ENCODE results near the gene KAT2B. TPM values are rescaled to one million over a fixed set of nuclear protein-coding genes. Genes with fewer than 3 reads are reported as not detected.

Gene KAT2B
- total RNA-seq, 2 experiments from 2014 or later, result 11.7 to 17.0 TPM

- Mint-ChIP-seq H3K36me3 (no peaks in the 10 kb centered on the region), H3K4me1 (peaks cover 28% of the 10 kb centered on the region), H3K4me3 (no peak overlapping the region), H3K9me3 (no peaks in the 10 kb centered on the region), H3K27ac (no peak overlapping the region), H3K27me3 (no peaks in the 10 kb centered on the region)
- DNase-seq, result no peak
These were observed 12.6 kb downstream of the KAT2B start for GRCh38 chr3:20052851-20053250.

GRCh38 chr3:20054549-20054987 is 14.3 kb downstream of the KAT2B start:
- H3K4me3 Mint-ChIP-seq, result no peak overlapping the region
- no peaks in the 10 kb centered on the region for H3K9me3 Mint-ChIP-seq
- peak; percentile 71 for DNase-seq
- peaks cover 3% of the 10 kb centered on the region for H3K36me3 Mint-ChIP-seq
- no peaks in the 10 kb centered on the region for H3K27me3 Mint-ChIP-seq
- peaks cover 20% of the 10 kb centered on the region for H3K4me1 Mint-ChIP-seq
- no peak overlapping the region for H3K27ac Mint-ChIP-seq

- DNase-seq, result no peak
- Mint-ChIP-seq H3K27me3 (no peaks in the 10 kb centered on the region), H3K4me1 (peaks cover 22% of the 10 kb centered on the region), H3K9me3 (no peaks in the 10 kb centered on the region), H3K4me3 (no peak overlapping the region), H3K27ac (no peak overlapping the region), H3K36me3 (peaks cover 8% of the 10 kb centered on the region)
These were observed 15.0 kb downstream of the KAT2B start for GRCh38 chr3:20055020-20055775.

GRCh38 chr3:20055842-20056241 is 15.6 kb downstream of the KAT2B start:
- no peaks in the 10 kb centered on the region for H3K27me3 Mint-ChIP-seq
- H3K4me1 Mint-ChIP-seq, result peaks cover 22% of the 10 kb centered on the region
- DNase-seq, result no peak
- no peak overlapping the region for H3K4me3 Mint-ChIP-seq
- peaks cover 10% of the 10 kb centered on the region for H3K36me3 Mint-ChIP-seq
- no peak overlapping the region for H3K27ac Mint-ChIP-seq
- no peaks in the 10 kb centered on the region for H3K9me3 Mint-ChIP-seq

GRCh38 chr3:20056725-20057611 is 16.7 kb downstream of the KAT2B start:
- Mint-ChIP-seq H3K27ac (no peak overlapping the region), H3K27me3 (no peaks in the 10 kb centered on the region), H3K9me3 (no peaks in the 10 kb centered on the region), H3K36me3 (peaks cover 10% of the 10 kb centered on the region), H3K4me1 (peaks cover 17% of the 10 kb centered on the region), H3K4me3 (no peak overlapping the region)
- DNase-seq, result no peak

GRCh38 chr3:20057612-20058180 is 17.4 kb downstream of the KAT2B start:
- no peak overlapping the region for H3K27ac Mint-ChIP-seq
- peaks cover 17% of the 10 kb centered on the region for H3K4me1 Mint-ChIP-seq
- H3K27me3 Mint-ChIP-seq, result no peaks in the 10 kb centered on the region
- DNase-seq, result no peak
- H3K9me3 Mint-ChIP-seq, result no peaks in the 10 kb centered on the region
- no peak overlapping the region for H3K4me3 Mint-ChIP-seq
- H3K36me3 Mint-ChIP-seq, result peaks cover 10% of the 10 kb centered on the region

- no peak overlapping the region for H3K4me3 Mint-ChIP-seq
- H3K27ac Mint-ChIP-seq, result no peak overlapping the region
These were observed 19.7 kb downstream of the KAT2B start for GRCh38 chr3:20059929-20060328.

GRCh38 chr3:20060974-20061685 is 20.9 kb downstream of the KAT2B start:
- Mint-ChIP-seq H3K9me3 (no peaks in the 10 kb centered on the region), H3K36me3 (peaks cover 13% of the 10 kb centered on the region), H3K27me3 (no peaks in the 10 kb centered on the region), H3K4me1 (peaks cover 30% of the 10 kb centered on the region), H3K4me3 (no peak overlapping the region), H3K27ac (no peak overlapping the region)
- DNase-seq, result no peak

More at GRCh38 chr3:20059929-20060328, 19.7 kb downstream of the KAT2B start:
- no peaks in the 10 kb centered on the region for H3K9me3 Mint-ChIP-seq
- no peak for DNase-seq
- no peaks in the 10 kb centered on the region for H3K27me3 Mint-ChIP-seq
- H3K4me1 Mint-ChIP-seq, result peaks cover 26% of the 10 kb centered on the region
- H3K36me3 Mint-ChIP-seq, result peaks cover 12% of the 10 kb centered on the region

- H3K27me3 Mint-ChIP-seq, result no peaks in the 10 kb centered on the region
- H3K4me1 Mint-ChIP-seq, result peaks cover 31% of the 10 kb centered on the region
- no peak overlapping the region for H3K27ac Mint-ChIP-seq
- no peaks in the 10 kb centered on the region for H3K9me3 Mint-ChIP-seq
- peaks cover 15% of the 10 kb centered on the region for H3K36me3 Mint-ChIP-seq
- no peak for DNase-seq
- H3K4me3 Mint-ChIP-seq, result no peak overlapping the region
These were observed 22.8 kb downstream of the KAT2B start for GRCh38 chr3:20062996-20063395.

- Mint-ChIP-seq H3K27ac (no peak overlapping the region), H3K4me1 (peaks cover 34% of the 10 kb centered on the region), H3K9me3 (peaks cover 3% of the 10 kb centered on the region), H3K4me3 (no peak overlapping the region), H3K36me3 (peaks cover 16% of the 10 kb centered on the region), H3K27me3 (no peaks in the 10 kb centered on the region)
- DNase-seq, result no peak
These were observed 24.1 kb downstream of the KAT2B start for GRCh38 chr3:20064387-20064786.

GRCh38 chr3:20064796-20065564 is 24.7 kb downstream of the KAT2B start:
- DNase-seq, result no peak
- peaks cover 3% of the 10 kb centered on the region for H3K9me3 Mint-ChIP-seq
- no peak overlapping the region for H3K27ac Mint-ChIP-seq
- peaks cover 35% of the 10 kb centered on the region for H3K4me1 Mint-ChIP-seq
- H3K27me3 Mint-ChIP-seq, result no peaks in the 10 kb centered on the region
- H3K4me3 Mint-ChIP-seq, result no peak overlapping the region
- H3K36me3 Mint-ChIP-seq, result peaks cover 18% of the 10 kb centered on the region

GRCh38 chr3:20066079-20066478 is 25.8 kb downstream of the KAT2B start:
- peaks cover 29% of the 10 kb centered on the region for H3K4me1 Mint-ChIP-seq
- no peak overlapping the region for H3K4me3 Mint-ChIP-seq
- no peak overlapping the region for H3K27ac Mint-ChIP-seq
- no peak for DNase-seq
- H3K36me3 Mint-ChIP-seq, result peaks cover 14% of the 10 kb centered on the region
- peaks cover 3% of the 10 kb centered on the region for H3K9me3 Mint-ChIP-seq
- H3K27me3 Mint-ChIP-seq, result no peaks in the 10 kb centered on the region

GRCh38 chr3:20066850-20067617 is 26.8 kb downstream of the KAT2B start:
- no peak for DNase-seq
- Mint-ChIP-seq H3K36me3 (peaks cover 14% of the 10 kb centered on the region), H3K27me3 (no peaks in the 10 kb centered on the region), H3K4me1 (peaks cover 24% of the 10 kb centered on the region), H3K27ac (no peak overlapping the region), H3K4me3 (no peak overlapping the region), H3K9me3 (peaks cover 3% of the 10 kb centered on the region)
